ENCODE results near the gene CEP57L1. TPM values are rescaled to one million over a fixed set of nuclear protein-coding genes. Genes with fewer than 3 reads are reported as not detected.
"Not testable (repeated sequence)": the region's sequence is repeated elsewhere in the genome, so short reads cannot be mapped to it uniquely, and the experiment has no call there.

CEP57L1 gene
- polyA plus RNA-seq, 2 donors, result 3.1 to 4.8 TPM

DNA sequence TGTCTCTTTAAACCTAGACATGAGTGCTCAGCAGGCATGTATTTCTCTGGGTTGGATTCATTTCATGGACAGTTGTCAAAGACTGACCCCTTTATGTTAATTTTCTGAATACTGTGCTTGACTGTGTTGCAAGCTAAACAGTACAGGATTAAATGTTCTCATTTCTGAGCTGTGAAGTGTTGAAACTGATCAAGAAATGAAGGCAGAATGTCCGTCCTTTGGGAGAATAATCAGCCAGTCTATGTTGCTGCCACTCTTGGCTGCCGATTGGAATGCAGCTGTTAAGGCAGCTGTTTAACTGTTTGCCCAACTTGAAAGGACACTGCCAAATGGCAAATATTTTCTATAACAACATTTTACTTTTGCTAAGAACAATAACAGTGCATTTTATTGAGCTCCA is 87.3 kb downstream of the CEP57L1 start:
- 27 to 32% methylated on average over 2 of the region's 2 CpGs for WGBS, 2 donors
- H3K9me3 ChIP-seq (ENCODE audit: control insufficient read depth in 2 of 2, insufficient read depth in 1 of 2, low read depth in 1 of 2, low read length in 1 of 2), result no peaks in the 10 kb centered on the region
- H3K36me3 ChIP-seq (ENCODE audit: control insufficient read depth in 2 of 2, insufficient read depth in 2 of 2, low read length in 1 of 2), result no peaks in the 10 kb centered on the region
- no peak overlapping the region for H3K4me3 ChIP-seq (ENCODE audit: low read depth in 1 of 2, low read length in 2 of 2)
- H3K4me1 ChIP-seq (ENCODE audit: control insufficient read depth in 2 of 2, insufficient read depth in 2 of 2, low read length in 1 of 2), result no peaks in the 10 kb centered on the region
- H3K27ac ChIP-seq (ENCODE audit: low read depth in 2 of 2, low read length in 1 of 2), result no peak overlapping the region
- no peaks in the 10 kb centered on the region for H3K27me3 ChIP-seq (ENCODE audit: control insufficient read depth in 1 of 2, insufficient read depth in 2 of 2, low read length in 2 of 2)

GRCh38 chr6:109183109-109183650 is 87.9 kb downstream of the CEP57L1 start:
- WGBS, 2 donors, result 23 to 27% methylated on average over 2 of the region's 2 CpGs
- H3K27ac ChIP-seq (ENCODE audit: low read depth in 2 of 2, low read length in 1 of 2), result no peak overlapping the region
- H3K27me3 ChIP-seq (ENCODE audit: control insufficient read depth in 1 of 2, insufficient read depth in 2 of 2, low read length in 2 of 2), result no peaks in the 10 kb centered on the region
- H3K4me1 ChIP-seq (ENCODE audit: control insufficient read depth in 2 of 2, insufficient read depth in 2 of 2, low read length in 1 of 2), result no peaks in the 10 kb centered on the region
- no peaks in the 10 kb centered on the region for H3K36me3 ChIP-seq (ENCODE audit: control insufficient read depth in 2 of 2, insufficient read depth in 2 of 2, low read length in 1 of 2)
- H3K4me3 ChIP-seq (ENCODE audit: low read depth in 1 of 2, low read length in 2 of 2), result no peak overlapping the region
- H3K9me3 ChIP-seq (ENCODE audit: control insufficient read depth in 2 of 2, insufficient read depth in 1 of 2, low read depth in 1 of 2, low read length in 1 of 2), result no peaks in the 10 kb centered on the region

DNA sequence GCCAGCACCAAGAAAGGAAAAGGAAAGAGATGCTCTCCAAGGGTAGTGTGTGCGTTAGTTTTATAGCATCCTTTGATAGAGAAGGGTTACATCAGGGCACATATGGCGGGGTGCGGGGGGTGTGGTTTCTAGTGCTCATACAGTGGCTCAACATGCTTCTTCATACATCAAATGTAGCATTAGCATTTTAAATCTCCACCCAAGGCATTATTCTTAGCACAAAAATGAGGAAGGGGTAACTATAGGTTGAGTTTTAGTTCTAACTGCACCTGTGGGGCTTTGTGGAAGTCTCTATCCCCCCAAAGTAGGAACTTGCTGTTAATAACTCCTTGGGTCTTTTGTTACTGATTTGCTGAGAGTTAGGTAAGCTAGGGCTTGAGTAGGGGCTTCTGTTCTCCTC is 89.3 kb downstream of the CEP57L1 start:
- H3K4me1 ChIP-seq (ENCODE audit: control insufficient read depth in 2 of 2, insufficient read depth in 2 of 2, low read length in 1 of 2), result no peaks in the 10 kb centered on the region
- no peaks in the 10 kb centered on the region for H3K36me3 ChIP-seq (ENCODE audit: control insufficient read depth in 2 of 2, insufficient read depth in 2 of 2, low read length in 1 of 2)
- no peaks in the 10 kb centered on the region for H3K27me3 ChIP-seq (ENCODE audit: control insufficient read depth in 1 of 2, insufficient read depth in 2 of 2, low read length in 2 of 2)
- WGBS, 2 donors, result 63% methylated on average over 3 of the region's 3 CpGs
- H3K9me3 ChIP-seq (ENCODE audit: control insufficient read depth in 2 of 2, insufficient read depth in 1 of 2, low read depth in 1 of 2, low read length in 1 of 2), result no peaks in the 10 kb centered on the region
- H3K27ac ChIP-seq (ENCODE audit: low read depth in 2 of 2, low read length in 1 of 2), result no peak overlapping the region
- no peak overlapping the region for H3K4me3 ChIP-seq (ENCODE audit: low read depth in 1 of 2, low read length in 2 of 2)

GRCh38 chr6:109186012-109186411 is 90.7 kb downstream of the CEP57L1 start:
- Histone ChIP-seq H3K27me3 (ENCODE audit: control insufficient read depth in 1 of 2, insufficient read depth in 2 of 2, low read length in 2 of 2) (no peaks in the 10 kb centered on the region), H3K4me1 (ENCODE audit: control insufficient read depth in 2 of 2, insufficient read depth in 2 of 2, low read length in 1 of 2) (no peaks in the 10 kb centered on the region), H3K27ac (ENCODE audit: low read depth in 2 of 2, low read length in 1 of 2) (no peak overlapping the region), H3K4me3 (ENCODE audit: low read depth in 1 of 2, low read length in 2 of 2) (no peak overlapping the region), H3K36me3 (ENCODE audit: control insufficient read depth in 2 of 2, insufficient read depth in 2 of 2, low read length in 1 of 2) (no peaks in the 10 kb centered on the region), H3K9me3 (ENCODE audit: control insufficient read depth in 2 of 2, insufficient read depth in 1 of 2, low read depth in 1 of 2, low read length in 1 of 2) (no peaks in the 10 kb centered on the region)
- WGBS, 2 donors, result 38 to 64% methylated on average over 3 of the region's 3 CpGs

- H3K9me3 ChIP-seq (ENCODE audit: control insufficient read depth in 2 of 2, insufficient read depth in 1 of 2, low read depth in 1 of 2, low read length in 1 of 2), result peaks cover 3% of the 10 kb centered on the region in 2 donors
- no peaks in the 10 kb centered on the region for H3K27me3 ChIP-seq (ENCODE audit: control insufficient read depth in 1 of 2, insufficient read depth in 2 of 2, low read length in 2 of 2)
- WGBS, 2 donors, result 17% methylated on average over 5 of the region's 5 CpGs
- no peaks in the 10 kb centered on the region for H3K36me3 ChIP-seq (ENCODE audit: control insufficient read depth in 2 of 2, insufficient read depth in 2 of 2, low read length in 1 of 2)
- H3K27ac ChIP-seq (ENCODE audit: low read depth in 2 of 2, low read length in 1 of 2), result no peak overlapping the region
- no peak overlapping the region for H3K4me3 ChIP-seq (ENCODE audit: low read depth in 1 of 2, low read length in 2 of 2)
- no peaks in the 10 kb centered on the region for H3K4me1 ChIP-seq (ENCODE audit: control insufficient read depth in 2 of 2, insufficient read depth in 2 of 2, low read length in 1 of 2)
These were observed 92.2 kb downstream of the CEP57L1 start for GRCh38 chr6:109187399-109188114.

DNA sequence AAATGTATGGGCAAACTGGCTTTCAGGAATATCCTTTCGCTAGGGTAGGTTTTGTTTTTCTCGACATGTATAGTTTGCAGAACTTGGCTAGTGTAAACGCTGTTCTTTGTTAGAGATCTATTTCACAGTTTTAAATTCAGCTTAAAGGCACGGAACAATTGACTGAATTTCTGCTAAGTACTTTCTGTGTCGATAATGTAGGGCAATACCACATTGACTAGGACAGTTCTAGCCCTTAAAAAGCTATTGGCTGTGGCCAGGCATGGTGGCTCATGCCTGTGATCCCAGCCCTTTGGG is 92.8 kb downstream of the CEP57L1 start:
- H3K27ac ChIP-seq (ENCODE audit: low read depth in 2 of 2, low read length in 1 of 2), result no peak overlapping the region
- H3K4me3 ChIP-seq (ENCODE audit: low read depth in 1 of 2, low read length in 2 of 2), result no peak overlapping the region
- H3K27me3 ChIP-seq (ENCODE audit: control insufficient read depth in 1 of 2, insufficient read depth in 2 of 2, low read length in 2 of 2), result no peaks in the 10 kb centered on the region
- WGBS, 2 donors, result 26 to 28% methylated on average over 5 of the region's 5 CpGs
- no peaks in the 10 kb centered on the region for H3K4me1 ChIP-seq (ENCODE audit: control insufficient read depth in 2 of 2, insufficient read depth in 2 of 2, low read length in 1 of 2)
- H3K9me3 ChIP-seq (ENCODE audit: control insufficient read depth in 2 of 2, insufficient read depth in 1 of 2, low read depth in 1 of 2, low read length in 1 of 2), result peaks cover 3% of the 10 kb centered on the region in 2 donors
- no peaks in the 10 kb centered on the region for H3K36me3 ChIP-seq (ENCODE audit: control insufficient read depth in 2 of 2, insufficient read depth in 2 of 2, low read length in 1 of 2)

- H3K9me3 ChIP-seq (ENCODE audit: control insufficient read depth in 2 of 2, insufficient read depth in 1 of 2, low read depth in 1 of 2, low read length in 1 of 2); H3K27me3 ChIP-seq (ENCODE audit: control insufficient read depth in 1 of 2, insufficient read depth in 2 of 2, low read length in 2 of 2); H3K36me3 ChIP-seq (ENCODE audit: control insufficient read depth in 2 of 2, insufficient read depth in 2 of 2, low read length in 1 of 2); H3K4me1 ChIP-seq (ENCODE audit: control insufficient read depth in 2 of 2, insufficient read depth in 2 of 2, low read length in 1 of 2); H3K4me3 ChIP-seq (ENCODE audit: low read depth in 1 of 2, low read length in 2 of 2); H3K27ac ChIP-seq (ENCODE audit: low read depth in 2 of 2, low read length in 1 of 2): not testable (repeated sequence)
These were observed 96.1 kb downstream of the CEP57L1 start for GRCh38 chr6:109191368-109191767.

DNA sequence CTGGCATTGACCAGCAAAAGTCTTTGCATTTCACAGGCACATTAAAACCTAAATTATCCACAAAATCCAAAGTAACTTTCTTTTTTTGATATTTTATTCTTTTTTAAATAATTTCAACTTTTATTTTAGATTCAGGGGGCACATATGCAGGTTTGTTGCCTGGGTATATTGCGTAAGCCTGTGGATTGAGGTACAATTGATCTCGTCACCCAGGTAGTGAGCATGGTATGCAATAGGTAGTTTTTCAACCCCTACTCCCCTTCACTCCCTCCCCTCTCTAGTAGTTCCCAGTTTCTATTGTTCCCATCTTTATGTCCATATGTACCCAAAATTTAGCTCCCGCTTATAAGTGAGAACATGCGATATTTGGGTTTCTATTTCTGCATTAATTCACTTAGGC is 97.6 kb downstream of the CEP57L1 start:
- no peak overlapping the region for H3K27ac ChIP-seq (ENCODE audit: low read depth in 2 of 2, low read length in 1 of 2)
- H3K9me3 ChIP-seq (ENCODE audit: control insufficient read depth in 2 of 2, insufficient read depth in 1 of 2, low read depth in 1 of 2, low read length in 1 of 2), result peaks cover 3% of the 10 kb centered on the region in 2 donors
- no peaks in the 10 kb centered on the region for H3K36me3 ChIP-seq (ENCODE audit: control insufficient read depth in 2 of 2, insufficient read depth in 2 of 2, low read length in 1 of 2)
- H3K4me3 ChIP-seq (ENCODE audit: low read depth in 1 of 2, low read length in 2 of 2), result no peak overlapping the region
- H3K27me3 ChIP-seq (ENCODE audit: control insufficient read depth in 1 of 2, insufficient read depth in 2 of 2, low read length in 2 of 2), result no peaks in the 10 kb centered on the region
- 95 to 100% methylated on average over 4 of the region's 4 CpGs for WGBS, 2 donors
- no peaks in the 10 kb centered on the region for H3K4me1 ChIP-seq (ENCODE audit: control insufficient read depth in 2 of 2, insufficient read depth in 2 of 2, low read length in 1 of 2)

- Histone ChIP-seq H3K27ac (ENCODE audit: low read depth in 2 of 2, low read length in 1 of 2) (no peak overlapping the region), H3K4me1 (ENCODE audit: control insufficient read depth in 2 of 2, insufficient read depth in 2 of 2, low read length in 1 of 2) (no peaks in the 10 kb centered on the region), H3K36me3 (ENCODE audit: control insufficient read depth in 2 of 2, insufficient read depth in 2 of 2, low read length in 1 of 2) (no peaks in the 10 kb centered on the region), H3K9me3 (ENCODE audit: control insufficient read depth in 2 of 2, insufficient read depth in 1 of 2, low read depth in 1 of 2, low read length in 1 of 2) (peaks cover 3% of the 10 kb centered on the region in 2 donors), H3K27me3 (ENCODE audit: control insufficient read depth in 1 of 2, insufficient read depth in 2 of 2, low read length in 2 of 2) (no peaks in the 10 kb centered on the region), H3K4me3 (ENCODE audit: low read depth in 1 of 2, low read length in 2 of 2) (no peak overlapping the region)
- WGBS, 2 donors, result 60 to 66% methylated on average over 1 of the region's 1 CpG
These were observed 99.6 kb downstream of the CEP57L1 start for GRCh38 chr6:109194880-109195279.

DNA sequence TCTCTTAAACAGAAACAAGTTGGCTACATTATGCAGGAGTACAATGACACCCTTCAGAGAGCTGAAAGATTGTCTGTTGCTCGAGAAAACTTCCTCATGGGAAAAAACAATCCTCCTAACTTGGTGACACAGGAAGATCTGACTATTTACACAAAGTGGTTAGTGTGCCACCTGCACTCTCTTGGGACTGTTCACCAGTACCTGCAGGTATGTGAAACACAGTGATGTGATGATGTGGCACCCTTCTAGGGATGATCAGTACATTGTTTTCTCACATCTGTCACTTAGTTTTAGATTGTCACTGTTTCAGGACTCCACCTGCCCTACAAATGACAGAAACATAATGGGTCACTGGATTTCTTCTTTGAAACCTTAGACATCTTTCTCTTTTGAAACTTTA is 101.8 kb downstream of the CEP57L1 start:
- no peaks in the 10 kb centered on the region for H3K36me3 ChIP-seq (ENCODE audit: control insufficient read depth in 2 of 2, insufficient read depth in 2 of 2, low read length in 1 of 2)
- no peaks in the 10 kb centered on the region for H3K9me3 ChIP-seq (ENCODE audit: control insufficient read depth in 2 of 2, insufficient read depth in 1 of 2, low read depth in 1 of 2, low read length in 1 of 2)
- WGBS, 2 donors, result 33 to 62% methylated on average over 1 of the region's 1 CpG
- H3K27me3 ChIP-seq (ENCODE audit: control insufficient read depth in 1 of 2, insufficient read depth in 2 of 2, low read length in 2 of 2), result no peaks in the 10 kb centered on the region
- no peak overlapping the region for H3K4me3 ChIP-seq (ENCODE audit: low read depth in 1 of 2, low read length in 2 of 2)
- no peaks in the 10 kb centered on the region for H3K4me1 ChIP-seq (ENCODE audit: control insufficient read depth in 2 of 2, insufficient read depth in 2 of 2, low read length in 1 of 2)
- no peak overlapping the region for H3K27ac ChIP-seq (ENCODE audit: low read depth in 2 of 2, low read length in 1 of 2)
